GM23338 (cell line): ENCODE results near the gene USP24. TPM values are rescaled to one million over a fixed set of nuclear protein-coding genes. Genes with fewer than 3 reads are reported as not detected.

Source experiments
- ATAC-seq: fragments of 200-7000 bp; cut with Tn5 transposase; 3 replicates; pipeline ENCODE4 v1.9.1; 2020
- DNase-seq: peaks from one replicate; pipeline ENCODE4 v3.0.0-alpha.2; 2015; ENCODE audit warnings: low spot score
- H2AFZ ChIP-seq: fragments of 200-600 bp; sonication (generic); 2 replicates; pipeline ENCODE4 v1.8.0; 2016; ENCODE audit warnings: antibody characterized with exemption, mild to moderate bottlenecking, moderate library complexity
- H3F3A ChIP-seq: fragments of 200-600 bp; sonication (generic); replicated peaks from 2 replicates; pipeline ENCODE4 v1.8.0; 2017; ENCODE audit warnings: antibody characterized with exemption, mixed run types, low read depth
- H3K27ac ChIP-seq: fragments of 200-600 bp; sonication (generic); 2 replicates; pipeline ENCODE4 v1.6.1; 2016; ENCODE audit warnings: low read depth
- H3K27me3 ChIP-seq: fragments of 200-600 bp; sonication (generic); 2 replicates; pipeline ENCODE4 v1.8.0; 2016; ENCODE audit warnings: mild to moderate bottlenecking, mixed run types, moderate library complexity; ENCODE audit not compliant: insufficient read depth
- H3K36me3 ChIP-seq: fragments of 200-600 bp; sonication (generic); 2 replicates; pipeline ENCODE4 v1.8.0; 2016; ENCODE audit warnings: mild to moderate bottlenecking; ENCODE audit not compliant: insufficient read depth
- H3K4me1 ChIP-seq: fragments of 200-600 bp; sonication (generic); 2 replicates; pipeline ENCODE4 v1.8.0; 2016; ENCODE audit warnings: mild to moderate bottlenecking, moderate library complexity; ENCODE audit not compliant: insufficient read depth
- H3K4me2 ChIP-seq: fragments of 200-600 bp; sonication (generic); 2 replicates; pipeline ENCODE4 v1.7.1; 2017; ENCODE audit warnings: mixed run types
- H3K4me3 ChIP-seq: fragments of 200-600 bp; sonication (generic); 2 replicates; pipeline ENCODE4 v1.6.1; 2016; ENCODE audit warnings: mixed run types
- H3K79me2 ChIP-seq: fragments of 200-600 bp; sonication (generic); replicated peaks from 2 replicates; pipeline ENCODE4 v1.8.0; 2017; ENCODE audit warnings: mild to moderate bottlenecking; ENCODE audit not compliant: insufficient read depth
- H3K9me2 ChIP-seq: fragments of 200-600 bp; sonication (generic); 2 replicates; pipeline ENCODE4 v1.8.0; 2017; ENCODE audit not compliant: insufficient read depth
- H4K20me1 ChIP-seq: fragments of 200-600 bp; sonication (generic); replicated peaks from 2 replicates; pipeline ENCODE4 v1.8.0; 2017; ENCODE audit warnings: mild to moderate bottlenecking; ENCODE audit not compliant: insufficient read depth
- H3K27ac Mint-ChIP-seq: 2 replicates; pipeline ENCODE4 v1.8.0; 2020; ENCODE audit warnings: inconsistent platforms, mild to moderate bottlenecking, moderate library complexity, mixed read lengths
- H3K27me3 Mint-ChIP-seq: 3 replicates; pipeline ENCODE4 v1.8.0; 2022; ENCODE audit warnings: low read depth, mild to moderate bottlenecking, moderate library complexity, mixed read lengths, inconsistent platforms; ENCODE audit not compliant: insufficient read depth, poor library complexity
- H3K36me3 Mint-ChIP-seq: 3 replicates; pipeline ENCODE4 v1.8.0; 2021; ENCODE audit warnings: low read depth, mild to moderate bottlenecking, inconsistent platforms, moderate library complexity, mixed read lengths
- H3K4me1 Mint-ChIP-seq: 3 replicates; pipeline ENCODE4 v1.8.0; 2020; ENCODE audit warnings: mild to moderate bottlenecking, inconsistent platforms, mixed read lengths
- H3K4me3 Mint-ChIP-seq: 3 replicates; pipeline ENCODE4 v1.8.0; 2021; ENCODE audit warnings: moderate library complexity, mild to moderate bottlenecking, inconsistent platforms, mixed read lengths
- H3K9me3 Mint-ChIP-seq: 3 replicates; pipeline ENCODE4 v1.8.0; 2020; ENCODE audit warnings: moderate library complexity, mild to moderate bottlenecking, inconsistent platforms, mixed read lengths
- CREB1 ChIP-seq: fragments of 250-450 bp; sonication (Bioruptor Pico); IDR thresholded peaks from 2 replicates; pipeline ENCODE4 v1.5.0; 2020; ENCODE audit warnings: low read depth, mild to moderate bottlenecking, moderate library complexity
- CTCF ChIP-seq, 2 experiments: fragments of 200-600 bp in 1 of 2; sonication (generic) in 1 of 2; conservative IDR thresholded peaks; 2 replicates each; pipeline versions ENCODE4 v1.5.1 to v1.6.1; 2016 to 2017; ENCODE audit warnings: antibody characterized with exemption in 2 of 2, low read depth in 2 of 2, mild to moderate bottlenecking in 2 of 2, moderate library complexity in 1 of 2
- ETS1 ChIP-seq: IDR thresholded peaks from 2 replicates; pipeline ENCODE4 v1.6.1; 2016; ENCODE audit warnings: antibody characterized with exemption
- EZH2 ChIP-seq: fragments of 200-600 bp; sonication (generic); IDR thresholded peaks from one replicate; pipeline ENCODE4 v1.8.0; 2017; ENCODE audit warnings: antibody characterized with exemption, mild to moderate bottlenecking, low read depth; ENCODE audit not compliant: unreplicated experiment
- EZH2phosphoT487 ChIP-seq: fragments of 200-600 bp; sonication (generic); IDR thresholded peaks from one replicate; pipeline ENCODE4 v1.8.1; 2018; ENCODE audit warnings: antibody characterized with exemption; ENCODE audit not compliant: unreplicated experiment
- JUNB ChIP-seq: IDR thresholded peaks from one replicate; pipeline ENCODE4 v1.6.1; 2016; ENCODE audit warnings: antibody characterized with exemption; ENCODE audit not compliant: unreplicated experiment
- NANOG ChIP-seq: IDR thresholded peaks from 2 replicates; pipeline ENCODE4 v1.6.1; 2016; ENCODE audit warnings: antibody characterized with exemption, borderline replicate concordance
- POLR2AphosphoS5 ChIP-seq: IDR thresholded peaks from 2 replicates; pipeline ENCODE4 v1.6.1; 2016; ENCODE audit warnings: antibody characterized with exemption, low read depth
- REST ChIP-seq: IDR thresholded peaks from one replicate; pipeline ENCODE4 v1.6.1; 2018; ENCODE audit warnings: antibody characterized with exemption; ENCODE audit not compliant: unreplicated experiment
- STAT1 ChIP-seq: IDR thresholded peaks from one replicate; pipeline ENCODE4 v1.6.1; 2016; ENCODE audit warnings: antibody characterized with exemption; ENCODE audit not compliant: unreplicated experiment
- ZNF114 ChIP-seq: fragments of 250-450 bp; sonication (Bioruptor Pico); IDR thresholded peaks from 2 replicates; pipeline ENCODE4 v1.5.0; 2020; ENCODE audit warnings: mild to moderate bottlenecking, moderate library complexity
- ZNF331 ChIP-seq: fragments of 250-450 bp; sonication (Bioruptor Pico); IDR thresholded peaks from 2 replicates; pipeline ENCODE4 v1.5.0; 2020; ENCODE audit warnings: low read depth, mild to moderate bottlenecking, moderate library complexity
- ZNF462 ChIP-seq: fragments of 250-450 bp; sonication (Bioruptor Pico); IDR thresholded peaks from 2 replicates; pipeline ENCODE4 v1.5.0; 2020; ENCODE audit warnings: mild to moderate bottlenecking, moderate library complexity
- polyA plus RNA-seq: library from polyadenylated mRNA; unstranded; fragments of >200 nt; fragmentation: Nextera tagmentation; extraction: Ambion mirVana; gene quantifications from 2 replicates; pipeline ENCODE4 v1.2.1, GENCODE V29; 2016
- total RNA-seq: library from RNA; depleted of rRNA; stranded (reverse); fragments of >200 nt; shearing (Covaris generic); gene quantifications from 2 replicates; pipeline ENCODE4 v1.2.3, GENCODE V29; 2014

Gene USP24
- total and polyA plus RNA-seq, 2 experiments from 2014 or later: 12.1 to 32.6 TPM

GRCh38 chr1:55146781-55147180 lies 68.4 kb downstream of the USP24 start:
- Histone ChIP-seq H3K79me2 (no peaks in the 10 kb centered on the region), H3K36me3 (peaks cover 21% of the 10 kb centered on the region), H2AFZ (no peak overlapping the region), H3K27me3 (no peaks in the 10 kb centered on the region), H4K20me1 (no peaks in the 10 kb centered on the region; the same call in 1 of the 2 replicates), H3K4me1 (no peaks in the 10 kb centered on the region), H3F3A (no peaks in the 10 kb centered on the region), H3K27ac (no peak overlapping the region), H3K4me3 (no peak overlapping the region), H3K9me2 (no peaks in the 10 kb centered on the region), H3K4me2 (no peak overlapping the region)
- TF ChIP-seq CTCF (conservative IDR thresholded peaks at IDR 0.05; ENCODE audit: low read depth in 2 of 2) (no peak), EZH2 (no peak), NANOG (no peak), ZNF462 (CRISPR knock-in tag) (no peak), JUNB (no peak), EZH2phosphoT487 (no peak), CREB1 (CRISPR knock-in tag) (no peak), ETS1 (no peak), STAT1 (no peak), ZNF331 (CRISPR knock-in tag) (no peak), POLR2AphosphoS5 (no peak), REST (no peak), ZNF114 (CRISPR knock-in tag) (no peak)
- DNase-seq: no peak
- Mint-ChIP-seq H3K4me1 (no peaks in the 10 kb centered on the region), H3K27me3 (no peaks in the 10 kb centered on the region), H3K27ac (no peak overlapping the region), H3K9me3 (no peaks in the 10 kb centered on the region), H3K4me3 (no peak overlapping the region), H3K36me3 (peaks cover 38% of the 10 kb centered on the region)
- no peak for ATAC-seq
